Ecto neural progenitor cell (in vitro differentiated cells): Measurements from ENCODE around the gene LRIG1.
"Not testable (repeated sequence)": the region's sequence is repeated elsewhere in the genome, so short reads cannot be mapped to it uniquely, and the experiment has no call there.

ENCODE experiments used
- DNase-seq: peaks from one replicate; pipeline ENCODE4 v3.0.0-alpha.2; 2018; ENCODE audit warnings: low spot score

Gene LRIG1

DNA sequence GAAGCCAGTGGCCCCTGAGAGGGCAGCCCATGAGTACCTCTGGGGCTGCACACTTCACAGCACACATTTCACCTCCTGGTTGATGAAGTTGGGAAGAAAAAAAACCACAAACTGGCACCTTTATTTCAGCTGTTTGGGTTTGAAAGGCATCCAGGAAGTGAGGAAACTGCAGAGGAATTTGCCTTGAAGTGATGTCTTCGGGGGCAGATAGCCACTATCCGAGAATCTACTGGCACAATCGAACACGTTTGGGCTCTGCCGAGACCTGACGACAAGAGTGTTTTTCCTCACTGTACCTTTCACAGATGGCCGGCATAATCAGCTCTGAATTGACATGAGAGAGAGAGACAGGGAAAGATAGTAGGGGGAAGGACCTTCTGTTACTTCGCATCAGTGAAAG is 59.7 kb downstream of the LRIG1 start:
- no peak for DNase-seq

DNA sequence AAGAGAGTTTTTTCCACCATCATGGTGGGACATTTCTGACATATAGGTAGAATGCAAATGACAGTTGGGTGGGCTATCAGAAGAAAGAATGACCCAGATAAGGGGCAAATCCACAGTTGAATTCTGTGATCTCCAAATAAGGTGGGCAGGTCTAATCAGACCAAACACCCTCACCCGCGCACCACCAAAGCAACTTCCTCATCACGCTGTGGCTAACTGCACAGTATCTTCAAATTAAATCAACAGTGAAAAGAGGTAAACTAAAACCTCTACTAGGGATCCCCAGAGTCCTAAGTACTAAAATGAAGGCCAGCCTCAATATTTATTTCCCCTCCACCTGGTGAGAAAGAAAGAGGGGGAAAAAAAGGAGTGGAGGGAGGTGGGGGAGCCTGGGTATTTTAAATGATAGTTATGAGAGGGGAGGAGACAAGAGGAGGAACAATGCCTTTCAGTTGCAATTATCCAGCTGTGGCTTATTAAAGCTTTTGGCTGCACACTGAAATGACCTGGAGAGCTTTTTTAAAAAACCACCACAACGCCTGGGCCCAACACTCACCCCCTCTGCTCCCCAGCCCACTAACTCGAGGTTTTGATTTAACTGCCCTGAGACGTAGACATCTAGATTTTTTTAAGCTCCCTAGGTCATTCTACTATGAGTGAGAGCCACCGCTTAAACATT is 61.0 kb downstream of the LRIG1 start:
- no peak for DNase-seq

DNA sequence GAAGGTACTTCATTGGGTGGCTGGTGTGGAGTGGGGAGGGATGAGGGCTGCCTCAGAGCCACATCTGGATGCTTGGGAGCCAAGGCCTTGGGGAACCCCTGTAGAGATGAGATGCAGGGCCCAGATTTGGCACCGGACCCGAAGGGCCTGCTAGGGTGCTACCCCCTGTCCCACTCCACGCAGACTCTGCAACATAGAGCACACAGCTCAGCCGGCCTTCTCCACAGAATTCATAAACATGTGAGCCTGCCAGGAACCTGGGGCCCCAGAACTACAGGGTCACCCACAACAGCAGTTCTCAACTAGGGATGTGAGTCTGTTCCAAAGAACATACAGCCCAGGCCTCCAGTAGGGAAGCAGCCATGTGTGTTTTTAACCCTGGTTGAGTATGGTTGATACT is 62.8 kb downstream of the LRIG1 start:
- no peak for DNase-seq

DNA sequence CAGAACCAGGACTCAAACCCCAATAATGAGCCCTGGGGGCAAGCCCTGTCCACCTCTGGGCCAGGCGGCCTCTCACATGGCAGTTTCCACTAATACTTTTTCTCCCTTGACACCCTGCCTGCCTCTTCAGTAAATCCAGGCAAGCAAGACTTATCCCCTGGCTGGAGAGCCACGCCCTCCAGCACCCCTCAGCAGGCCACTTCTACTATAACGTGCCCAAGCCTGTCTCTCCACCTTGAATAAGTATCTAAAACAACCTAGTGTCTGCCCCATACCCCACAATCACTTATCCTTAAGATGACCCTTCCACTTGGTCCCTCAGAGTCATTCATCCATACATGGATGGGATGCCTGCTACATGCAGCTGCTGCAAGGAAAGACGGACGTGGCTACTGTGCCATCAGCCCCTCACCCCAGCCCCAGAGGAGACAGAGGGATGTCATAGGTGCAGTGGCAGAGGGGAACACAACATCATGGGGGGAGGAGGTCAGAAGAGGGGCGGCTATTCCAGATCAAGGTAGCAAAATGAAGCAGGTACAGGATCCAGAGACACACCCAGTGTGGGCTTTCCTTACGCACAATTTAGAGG is 63.4 kb downstream of the LRIG1 start:
- DNase-seq: no peak

DNA sequence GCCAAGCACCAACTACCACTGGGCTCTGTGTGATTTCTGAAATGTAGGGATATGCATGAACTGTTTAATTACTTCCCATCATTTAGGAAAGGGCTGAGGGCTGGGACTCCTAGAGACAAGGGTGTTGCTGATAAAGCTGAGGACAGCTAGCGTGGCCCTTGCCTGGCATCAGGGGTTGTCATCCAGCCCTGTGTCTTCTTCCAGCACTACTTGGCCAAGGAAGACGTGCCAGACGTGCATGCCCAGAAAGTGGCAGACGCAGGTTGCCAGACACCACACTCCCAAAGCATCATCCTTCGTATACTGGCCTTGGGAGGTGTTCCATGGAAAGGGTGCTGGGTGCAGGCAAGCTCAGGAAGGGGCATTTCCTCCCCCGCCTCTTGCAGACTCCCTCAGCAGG is 64.8 kb downstream of the LRIG1 start:
- no peak for DNase-seq

DNA sequence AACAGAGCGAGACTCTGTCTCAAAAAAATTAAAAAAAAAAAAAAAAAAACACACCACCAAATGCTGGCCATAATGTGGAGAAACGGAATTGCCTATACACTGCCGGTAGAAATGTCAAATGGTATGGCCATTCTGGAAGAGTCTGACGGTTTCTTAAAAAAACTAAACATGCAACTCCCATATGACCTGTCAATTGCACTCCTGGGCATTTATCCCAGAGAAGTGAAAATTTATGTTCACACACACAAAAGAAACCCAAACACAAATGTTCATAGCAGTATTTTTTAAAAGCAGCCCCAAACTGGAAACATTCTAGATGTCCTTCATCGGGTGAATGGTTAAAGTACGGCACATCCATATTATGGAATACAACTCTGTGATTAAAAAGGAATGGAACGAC is 66.1 kb downstream of the LRIG1 start:
- DNase-seq: no peak

DNA sequence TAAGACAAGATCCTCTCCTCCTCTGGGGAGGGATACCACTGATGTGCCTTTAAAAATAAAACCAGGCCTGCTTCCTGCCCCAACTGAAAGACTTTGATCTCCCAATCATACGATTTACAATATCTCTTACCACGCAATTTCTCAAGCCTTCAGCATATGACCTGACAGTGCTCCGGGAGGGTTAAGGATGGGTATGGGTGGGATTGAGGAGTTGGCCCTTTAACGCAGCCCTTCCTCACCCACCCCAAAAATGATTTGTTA is 67.4 kb downstream of the LRIG1 start:
- no peak for DNase-seq

DNA sequence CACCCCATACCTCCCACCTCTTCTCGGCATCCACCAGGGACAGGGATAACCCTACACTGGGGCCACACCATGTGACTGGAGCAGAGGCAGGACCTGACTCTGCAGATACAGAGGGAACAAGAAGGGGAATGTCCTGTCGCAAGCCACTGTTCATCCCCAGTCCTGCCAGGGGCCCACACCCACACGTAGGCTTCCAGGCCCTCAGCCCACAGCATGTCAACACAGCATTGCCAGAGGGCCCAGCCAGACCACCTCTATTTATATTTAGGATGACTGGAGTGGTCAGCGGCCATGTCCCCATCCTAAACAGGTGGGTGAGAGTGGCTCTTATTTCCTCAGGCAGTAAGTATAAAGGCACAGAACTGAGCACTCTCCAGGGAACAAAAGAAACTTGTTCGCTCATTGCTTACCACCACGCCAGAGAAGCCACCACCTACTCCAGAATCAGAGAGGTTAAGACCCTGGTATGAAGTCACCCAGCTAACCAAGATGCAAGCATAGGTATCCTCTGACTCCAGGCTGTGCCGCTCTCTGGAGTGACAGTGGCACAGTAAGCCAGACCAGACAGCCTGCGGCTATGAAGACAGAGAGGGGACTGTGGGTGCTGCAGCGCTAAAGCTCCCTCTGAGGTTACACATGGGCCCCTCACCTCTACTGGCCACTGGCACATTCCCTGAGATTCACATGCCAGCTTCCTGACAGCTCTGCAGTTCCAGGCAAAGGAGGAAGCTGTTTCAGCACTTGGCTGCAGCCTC is 67.9 kb downstream of the LRIG1 start:
- no peak for DNase-seq

DNA sequence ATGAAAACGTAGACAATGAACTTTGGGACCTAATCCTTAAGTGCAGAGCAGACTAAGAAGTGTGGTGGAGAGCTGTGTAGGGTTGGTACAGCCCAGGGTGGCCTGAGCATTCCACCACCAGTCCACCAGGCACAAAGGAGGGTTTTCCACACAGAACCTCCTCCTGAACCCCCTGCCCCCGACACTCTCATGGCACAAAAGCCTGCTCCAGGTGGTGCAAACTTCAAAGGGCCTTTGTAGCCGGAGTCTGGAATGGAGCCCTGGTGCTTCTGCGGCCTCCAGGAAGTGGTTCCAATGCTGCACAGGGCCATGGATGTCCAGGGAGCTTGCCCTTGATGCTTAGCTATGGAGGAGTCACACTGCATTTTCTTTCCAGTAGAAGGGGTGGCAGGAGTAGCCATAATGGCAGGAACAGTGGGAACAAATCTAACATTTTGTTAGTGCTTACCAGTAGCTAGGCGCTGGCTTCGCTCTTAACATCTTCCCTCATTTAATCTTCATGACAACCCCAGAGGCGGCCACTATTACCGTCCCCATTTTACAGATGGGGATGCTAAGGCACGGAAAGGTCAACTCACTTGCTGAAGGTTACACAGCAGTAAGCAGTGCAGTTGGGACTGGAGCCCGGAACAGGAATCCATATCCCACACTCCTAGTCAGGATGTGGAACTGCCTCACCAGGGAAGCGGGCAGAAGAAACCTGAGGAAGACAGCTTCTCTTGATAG is 68.6 kb downstream of the LRIG1 start:
- no peak for DNase-seq

DNA sequence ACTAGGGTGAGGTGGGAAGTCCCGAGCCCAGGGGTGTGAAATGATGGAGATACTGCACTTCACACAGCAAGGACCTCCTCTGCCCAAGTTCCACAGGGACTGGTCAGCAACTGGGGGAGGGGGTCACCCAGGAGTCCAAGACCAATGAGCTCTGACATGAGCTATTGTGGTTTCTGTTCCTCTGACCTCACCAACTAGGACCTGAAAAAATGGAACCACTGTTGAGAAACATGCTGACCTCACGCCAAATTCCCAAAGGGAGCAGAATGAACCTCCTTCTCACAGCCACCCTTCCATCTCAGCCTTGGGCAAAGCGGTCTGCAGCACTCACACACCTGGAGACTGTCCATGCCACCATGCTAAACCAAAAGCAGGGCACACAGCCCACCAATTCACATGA is 69.3 kb downstream of the LRIG1 start:
- DNase-seq: no peak

DNA sequence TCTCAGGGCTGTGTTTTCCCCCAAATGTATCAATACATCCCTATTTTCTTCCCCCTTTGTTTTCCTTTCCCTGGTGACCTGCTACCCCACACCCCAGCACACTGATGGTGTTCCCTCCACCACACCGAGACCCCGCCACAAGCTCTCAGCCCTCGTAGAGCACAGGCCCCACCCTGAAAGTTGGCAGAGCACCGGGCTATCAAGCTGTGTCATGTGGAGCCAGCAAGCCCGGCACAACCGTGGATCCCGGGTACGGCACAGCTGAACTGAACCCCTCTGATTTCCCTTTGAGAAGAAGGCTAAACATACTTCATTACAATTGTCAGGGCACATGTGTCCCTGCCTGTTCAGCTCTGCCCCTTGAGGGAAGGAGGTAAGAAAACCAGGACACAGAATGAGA is 69.9 kb downstream of the LRIG1 start:
- DNase-seq: no peak

DNA sequence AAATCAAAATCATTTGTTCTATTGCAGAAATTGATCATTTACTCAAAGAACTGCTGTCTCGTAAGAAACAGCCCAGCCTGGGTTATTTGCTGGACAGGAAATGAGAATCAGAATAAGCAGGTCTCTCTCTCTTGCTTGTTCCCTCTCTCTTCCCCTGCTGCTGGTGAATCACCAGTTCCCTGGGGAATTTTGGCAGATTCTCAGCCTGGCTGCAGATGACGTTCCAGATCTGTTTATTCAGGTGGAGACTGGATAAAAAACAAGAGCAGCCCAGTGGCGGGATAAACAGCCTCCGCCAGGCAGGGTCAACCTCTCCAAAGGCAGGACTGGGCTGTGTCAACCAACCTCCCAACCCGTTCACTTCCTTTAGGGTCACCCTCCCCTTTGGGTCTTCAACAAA is 72.1 kb downstream of the LRIG1 start:
- DNase-seq: no peak

DNA sequence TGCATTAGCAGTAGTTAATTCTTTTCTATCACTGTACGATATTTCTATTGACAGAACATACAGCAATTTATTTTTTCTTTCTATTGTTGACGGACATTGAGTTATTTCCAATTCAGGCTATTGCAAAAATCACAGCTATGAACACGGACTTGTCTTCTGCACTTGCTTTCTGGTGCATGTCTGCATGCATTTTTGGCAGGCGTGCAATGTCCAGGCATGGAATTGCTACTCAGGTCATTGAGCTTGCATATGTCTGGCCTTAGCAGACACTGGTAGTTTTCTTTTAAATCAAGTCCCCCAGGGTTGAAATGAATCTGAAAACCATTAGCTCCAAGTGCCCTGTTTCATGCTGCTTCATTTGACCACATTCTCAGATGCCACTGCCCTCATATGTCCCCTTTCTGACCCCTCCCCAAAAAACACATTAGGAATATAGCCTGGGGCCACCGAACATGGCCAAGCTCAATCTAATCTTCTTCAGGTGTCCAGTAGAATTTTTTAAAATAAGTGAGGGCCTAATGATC is 72.8 kb downstream of the LRIG1 start:
- no peak for DNase-seq

DNA sequence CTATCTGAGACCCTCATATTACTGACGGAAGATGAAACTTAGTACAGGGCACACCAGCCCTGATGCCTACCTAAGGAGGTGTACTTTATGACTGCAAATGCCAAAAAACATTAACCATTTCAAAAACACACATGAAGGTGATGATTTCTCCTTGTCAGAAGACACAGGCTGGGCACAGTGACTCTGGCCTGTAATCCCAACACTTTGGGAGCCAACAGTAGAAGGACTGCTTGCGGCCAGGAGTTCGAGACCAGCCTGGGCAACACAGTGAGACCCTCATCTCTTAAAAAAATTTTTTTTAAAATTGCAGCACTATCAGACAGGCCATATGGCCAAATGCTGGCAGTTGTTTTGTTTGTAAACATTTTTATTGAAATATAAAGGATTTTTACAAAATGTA is 73.5 kb downstream of the LRIG1 start:
- no peak for DNase-seq

DNA sequence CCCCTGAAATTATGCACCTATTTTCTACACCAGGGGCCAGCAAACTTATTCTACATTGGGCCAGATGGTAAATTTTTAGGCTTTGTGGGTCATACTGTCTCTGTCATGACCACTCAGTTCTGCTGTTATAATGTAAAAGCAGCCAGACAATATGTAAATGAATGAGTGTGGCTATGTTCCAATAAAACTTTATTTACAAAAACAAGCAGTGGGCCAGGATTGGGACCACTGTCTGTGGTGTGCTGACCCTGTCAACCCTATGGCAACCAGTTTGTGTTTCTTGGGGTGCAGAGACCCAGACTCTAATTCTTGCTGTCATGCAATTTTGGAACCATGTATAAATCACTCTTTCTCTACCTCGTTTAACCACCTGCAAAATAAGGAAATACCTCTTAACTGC is 74.7 kb downstream of the LRIG1 start:
- DNase-seq: no peak

DNA sequence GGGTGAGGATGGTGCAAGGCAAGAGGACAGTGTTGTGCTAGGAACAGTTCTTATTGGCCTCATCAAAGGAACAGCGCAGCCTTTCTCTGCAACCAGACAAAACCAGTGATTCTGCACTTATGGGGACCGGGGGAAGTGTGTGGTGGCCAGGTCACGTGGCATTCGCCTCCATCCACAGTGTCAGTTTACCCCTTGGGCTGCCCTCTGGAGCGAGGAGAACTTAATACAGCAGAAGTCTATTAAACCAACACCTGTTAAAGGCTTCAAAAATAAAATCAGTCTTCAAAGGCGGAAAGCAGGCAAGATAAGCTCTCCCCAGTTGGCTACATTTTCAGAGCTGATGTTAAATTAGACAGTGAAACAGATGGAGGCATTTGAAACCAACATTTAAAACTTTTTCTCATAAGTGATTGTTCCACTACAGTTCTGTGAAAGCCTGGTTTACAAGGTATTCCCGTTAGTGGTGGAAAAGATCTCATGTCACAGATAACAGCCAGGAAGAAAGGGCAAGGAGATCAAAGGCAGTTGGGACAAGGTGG is 75.2 kb downstream of the LRIG1 start:
- no peak for DNase-seq

DNA sequence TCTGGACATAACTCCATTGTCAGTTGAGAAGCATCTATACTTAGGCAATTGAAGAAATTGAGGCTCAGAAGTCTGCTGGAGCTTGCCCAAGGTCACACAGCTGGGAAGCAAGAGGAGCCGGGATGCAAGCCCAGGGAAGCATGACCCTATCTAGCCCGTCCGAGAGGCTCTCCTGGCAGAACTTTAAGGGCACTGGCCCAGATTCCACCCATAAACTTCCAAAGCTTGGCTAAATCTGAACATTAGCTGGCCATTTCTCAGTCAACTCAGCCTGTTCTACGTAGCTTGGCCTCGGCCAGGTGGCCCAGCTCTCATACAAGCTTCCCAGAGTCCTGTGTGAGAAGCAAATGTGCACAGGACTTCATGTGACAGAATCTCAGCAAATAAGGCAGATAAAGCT is 75.8 kb downstream of the LRIG1 start:
- DNase-seq: no peak

DNA sequence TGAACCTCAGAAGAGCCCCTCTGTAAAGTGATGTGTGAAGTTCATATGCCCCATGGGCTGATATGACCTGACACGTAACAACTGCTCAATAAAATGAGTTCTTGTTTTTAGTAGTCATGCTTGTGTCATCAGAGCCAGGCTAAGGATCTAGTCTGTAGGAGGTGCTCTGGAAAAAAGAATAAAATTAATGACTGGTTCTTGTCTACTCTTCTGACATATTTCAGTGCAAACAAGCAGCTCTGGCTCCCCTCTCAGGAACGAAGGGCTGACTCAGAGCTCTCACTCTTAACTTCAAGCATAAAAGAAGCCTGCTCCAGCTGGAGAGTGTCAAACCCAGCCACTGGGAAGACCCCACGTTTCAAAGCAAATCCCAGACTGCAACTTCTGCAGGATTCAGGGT is 77.0 kb downstream of the LRIG1 start:
- DNase-seq: no peak

DNA sequence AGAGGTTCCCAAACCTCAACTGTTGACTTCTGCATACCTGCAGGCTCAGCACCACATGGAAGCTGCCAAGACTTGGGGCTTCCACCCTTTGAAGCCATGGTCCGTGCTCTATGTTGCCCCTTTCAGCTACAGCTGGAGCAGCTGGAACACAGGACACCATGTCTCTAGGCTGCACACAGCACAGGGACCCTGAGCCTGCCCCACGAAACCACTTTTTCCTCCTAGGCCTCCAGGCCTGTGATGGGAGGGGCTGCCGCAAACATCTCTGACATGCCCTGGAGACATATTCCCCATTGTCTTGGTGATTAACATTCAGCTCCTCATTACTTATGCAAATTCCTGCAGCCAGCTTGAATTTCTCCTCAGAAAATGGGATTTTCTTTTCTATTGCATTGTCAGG is 78.9 kb downstream of the LRIG1 start:
- DNase-seq: not testable (repeated sequence)

DNA sequence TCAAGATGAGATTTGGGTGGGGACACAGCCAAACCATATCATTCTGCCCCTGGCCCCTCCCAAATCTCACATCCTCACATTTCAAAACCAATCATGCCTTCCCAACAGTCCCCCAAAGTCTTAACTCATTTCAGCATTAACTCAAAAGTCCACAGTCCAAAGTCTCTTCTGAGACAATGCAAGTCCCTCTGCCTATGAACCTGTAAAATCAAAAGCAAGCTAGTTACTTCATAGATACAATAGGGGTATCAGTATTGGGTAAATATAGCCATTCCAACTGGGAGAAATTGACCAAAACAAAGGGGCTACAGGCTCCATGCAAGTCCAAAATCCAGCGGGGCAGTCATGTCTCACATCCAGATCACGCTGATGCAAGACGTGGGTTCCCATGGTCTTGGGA is 79.7 kb downstream of the LRIG1 start:
- DNase-seq: not testable (repeated sequence)

DNA sequence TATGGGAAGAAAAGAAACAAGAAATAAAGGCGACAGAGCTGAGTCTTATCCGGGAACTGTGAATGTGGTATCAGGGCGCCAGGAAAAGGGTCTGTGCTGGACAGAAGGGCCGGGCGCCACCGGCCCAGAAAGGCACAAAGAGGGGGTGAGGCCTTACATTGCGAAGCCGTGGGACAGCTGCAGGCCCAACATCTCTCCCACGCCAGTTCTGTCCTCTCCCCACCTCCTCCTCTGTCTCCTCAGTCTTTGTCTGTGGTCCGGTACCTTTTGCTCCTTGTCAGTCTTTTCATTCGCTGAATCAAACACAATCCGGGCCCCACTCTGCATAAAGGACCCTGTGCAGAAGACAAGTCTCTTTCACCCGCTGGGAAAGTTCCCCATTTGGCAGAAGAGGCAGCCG is 81.8 kb downstream of the LRIG1 start:
- DNase-seq: peak; percentile 37

DNA sequence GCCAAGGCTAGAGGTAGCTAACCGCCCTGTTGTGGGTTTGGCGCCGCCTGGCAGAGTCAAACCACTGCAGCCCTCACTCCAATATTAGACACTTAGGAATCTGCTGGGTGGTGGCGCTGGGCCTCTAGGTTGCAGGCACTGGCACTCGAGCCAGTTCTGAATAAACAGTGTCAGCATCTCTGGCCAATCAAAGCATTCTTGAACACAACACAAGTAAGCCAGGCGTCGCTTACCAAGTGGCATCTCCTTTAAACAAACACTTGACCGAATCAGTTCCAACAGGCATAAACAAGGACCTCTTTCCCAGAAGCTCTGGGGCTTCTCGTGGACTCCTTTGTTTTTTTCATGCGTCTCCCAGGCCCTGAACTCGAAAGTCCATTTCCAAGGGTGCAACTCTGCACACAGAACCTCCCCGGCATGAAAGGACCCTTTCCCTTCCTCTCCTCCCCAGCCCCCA is 82.3 kb downstream of the LRIG1 start:
- peak; percentile 32 for DNase-seq
